Daoy (cell line): Measurements from ENCODE around the gene HIPK4. TPM values are rescaled to one million over a fixed set of nuclear protein-coding genes. Genes with fewer than 3 reads are reported as not detected.
A peak's percentile ranks its signal among the peaks of the same experiment; 100 is the strongest.

Experiments used
- DNase-seq: peaks from one replicate; pipeline ENCODE4 v3.0.0-alpha.2; 2015; ENCODE audit warnings: low read depth
- total RNA-seq: library from RNA; depleted of rRNA; stranded (reverse); fragments of >200 nt; shearing (Covaris generic); gene quantifications from 2 replicates; pipeline ENCODE4 v1.2.3, GENCODE V29; 2014

HIPK4 gene
- total RNA-seq, 1 experiment from 2014 or later: under 0.01 TPM

DNA sequence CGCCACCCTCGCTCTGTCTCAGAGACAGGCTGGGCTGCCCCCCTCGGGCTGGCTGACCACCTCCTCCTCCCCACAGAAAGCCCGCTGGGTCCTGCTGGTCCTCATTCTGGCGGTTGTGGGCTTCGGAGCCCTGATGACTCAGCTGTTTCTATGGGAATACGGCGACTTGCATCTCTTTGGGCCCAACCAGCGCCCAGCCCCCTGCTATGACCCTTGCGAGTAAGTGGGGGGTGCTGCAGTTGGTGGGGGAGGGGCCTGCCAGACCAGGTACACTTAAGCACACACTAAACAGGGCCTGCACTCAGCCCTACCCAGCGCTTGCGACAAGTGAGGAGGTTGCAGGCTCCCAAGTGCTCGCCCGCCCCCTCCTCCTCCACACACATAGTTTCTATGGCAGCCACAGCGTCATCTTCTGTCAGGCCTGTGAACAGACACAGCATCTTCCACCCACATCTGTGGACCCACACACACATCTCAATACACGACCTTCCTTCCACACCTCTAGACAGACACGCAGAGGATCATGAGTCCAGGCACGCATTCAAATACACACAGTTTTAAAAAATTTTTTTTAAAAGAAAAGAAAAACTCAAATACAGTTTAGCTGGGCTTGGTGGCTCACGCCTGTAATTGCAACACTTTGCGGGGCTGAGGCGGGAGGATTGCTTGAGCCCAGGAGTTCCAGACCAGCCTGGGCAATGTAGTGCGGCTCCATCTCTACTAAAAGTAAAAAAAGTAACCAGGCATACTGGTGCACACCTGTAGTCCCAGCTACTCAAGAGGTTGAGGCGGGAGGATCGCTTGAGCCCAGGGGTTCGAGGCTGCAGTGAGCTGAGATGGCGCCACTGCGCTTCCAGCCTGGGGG lies 23.1 kb downstream of the HIPK4 start:
- DNase-seq: no peak

DNA sequence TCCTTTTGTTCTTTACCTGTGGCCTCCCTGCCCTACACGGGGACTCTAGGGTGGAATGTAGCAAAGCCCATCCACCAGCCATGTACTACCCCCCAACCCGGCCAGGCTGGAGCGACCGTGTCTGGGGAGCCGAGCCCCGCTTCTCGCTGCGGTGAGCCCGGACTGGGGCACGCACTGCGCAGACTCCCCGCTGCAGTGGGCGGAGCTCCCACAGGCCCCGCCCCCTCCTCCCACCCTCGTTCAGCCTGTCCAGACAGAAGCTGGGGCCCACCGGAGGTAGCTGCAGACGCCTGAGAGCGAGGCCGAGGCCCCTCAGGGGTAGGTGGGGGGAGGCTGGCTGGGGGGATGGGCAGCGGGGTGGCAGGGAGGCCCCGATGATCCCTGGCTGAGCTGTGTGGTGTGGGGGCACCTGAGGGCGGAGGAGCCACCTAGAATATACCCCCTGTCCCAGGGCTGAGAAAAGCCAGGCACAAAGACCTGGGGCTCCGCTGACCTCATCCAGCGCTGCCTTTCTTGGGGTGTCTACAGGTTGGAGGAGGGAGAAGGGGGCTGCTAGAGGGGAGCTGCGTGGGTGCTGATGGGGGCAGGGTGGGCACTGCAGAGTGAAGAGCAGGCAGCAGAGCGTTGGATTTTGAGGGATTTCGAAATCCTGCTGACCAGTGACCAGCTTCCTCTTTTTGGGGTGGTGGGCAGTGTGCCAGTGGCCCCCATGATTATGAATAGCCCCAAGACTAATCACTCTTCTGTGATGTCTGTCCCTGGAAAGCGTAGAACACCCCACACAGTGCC lies 24.2 kb downstream of the HIPK4 start:
- DNase-seq: no peak

DNA sequence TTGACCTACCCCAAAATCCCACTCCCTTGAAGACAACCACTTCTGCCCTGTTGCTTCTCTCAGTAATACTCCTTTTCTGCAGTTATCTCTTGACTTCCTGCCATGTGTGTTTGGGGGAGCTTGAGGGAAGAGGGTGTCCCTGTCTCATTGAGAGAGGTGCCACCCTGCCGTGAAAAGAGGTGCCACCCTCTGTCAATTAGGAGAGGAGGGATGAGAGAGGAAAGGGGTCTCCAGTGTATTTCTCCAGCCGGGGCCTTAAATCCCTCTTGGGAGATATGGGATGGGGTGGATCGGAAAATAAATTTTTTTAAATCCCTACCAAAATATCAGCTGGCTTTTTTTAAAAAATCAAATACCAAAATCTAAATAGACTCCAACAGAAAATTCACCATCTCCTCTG lies 25.0 kb downstream of the HIPK4 start:
- DNase-seq: no peak

DNA sequence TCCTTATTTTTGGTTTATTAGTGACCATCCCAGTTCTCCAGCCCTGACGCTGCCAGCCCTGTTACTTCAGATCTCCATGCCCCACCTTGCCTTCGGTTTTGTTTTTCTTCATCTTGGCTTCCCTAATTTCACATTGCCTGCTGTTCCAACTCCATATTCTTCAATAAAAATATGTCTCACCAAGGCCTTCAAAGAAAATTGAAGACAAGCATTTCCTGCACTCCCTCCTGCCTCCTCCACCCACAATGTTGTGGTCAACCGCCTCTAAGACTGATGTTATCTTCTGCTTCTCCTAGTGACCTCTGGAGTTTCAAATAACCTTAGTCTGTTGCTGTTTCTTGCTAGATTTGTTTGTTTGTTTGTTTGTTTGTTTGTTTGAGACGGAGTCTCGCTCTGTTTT lies 26.9 kb downstream of the HIPK4 start:
- no peak for DNase-seq

DNA sequence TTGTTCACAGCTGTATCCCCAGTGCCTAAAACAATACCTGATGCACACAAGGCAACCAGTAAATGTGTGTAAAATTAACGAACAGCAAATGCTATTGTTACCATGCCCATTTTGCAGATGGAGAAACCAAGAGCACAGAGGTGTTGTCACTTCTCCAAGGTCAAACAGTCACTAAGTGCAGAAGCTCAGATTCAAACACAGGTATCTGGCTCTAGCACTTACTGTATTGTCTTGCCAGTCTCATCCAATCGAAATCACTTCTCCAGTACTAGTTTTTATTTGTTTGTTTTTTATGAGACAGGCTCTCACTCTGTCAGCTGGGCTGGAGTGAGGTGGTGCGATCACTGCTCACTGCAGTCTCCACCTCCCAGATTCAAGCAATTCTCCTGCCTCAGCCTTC lies 27.8 kb downstream of the HIPK4 start:
- DNase-seq: no peak

DNA sequence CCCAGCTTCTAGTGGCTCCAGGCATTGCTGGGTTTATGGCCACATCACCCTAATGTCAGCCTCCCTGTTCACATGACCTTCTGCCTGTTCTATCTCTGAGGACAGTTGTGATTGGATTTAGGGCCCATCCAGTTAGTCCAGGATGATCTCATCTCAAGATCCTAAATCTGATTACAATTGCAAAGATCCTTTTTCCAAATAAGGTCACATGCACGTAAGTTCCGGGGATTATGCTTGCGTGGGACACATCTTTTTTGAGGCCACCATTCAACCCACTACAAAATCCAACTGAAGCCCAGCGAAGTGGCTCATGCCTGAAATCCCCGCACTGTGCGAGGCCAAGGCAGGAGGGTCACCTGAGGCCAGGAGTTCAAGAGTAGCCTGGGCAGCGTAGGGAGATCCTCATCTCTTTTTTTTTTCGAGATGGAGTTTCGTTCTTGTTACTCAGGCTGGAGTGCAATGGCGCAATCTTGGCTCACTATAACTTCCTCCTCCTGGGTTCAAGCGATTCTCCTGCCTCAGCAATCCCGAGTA lies 29.2 kb downstream of the HIPK4 start:
- DNase-seq: no peak

DNA sequence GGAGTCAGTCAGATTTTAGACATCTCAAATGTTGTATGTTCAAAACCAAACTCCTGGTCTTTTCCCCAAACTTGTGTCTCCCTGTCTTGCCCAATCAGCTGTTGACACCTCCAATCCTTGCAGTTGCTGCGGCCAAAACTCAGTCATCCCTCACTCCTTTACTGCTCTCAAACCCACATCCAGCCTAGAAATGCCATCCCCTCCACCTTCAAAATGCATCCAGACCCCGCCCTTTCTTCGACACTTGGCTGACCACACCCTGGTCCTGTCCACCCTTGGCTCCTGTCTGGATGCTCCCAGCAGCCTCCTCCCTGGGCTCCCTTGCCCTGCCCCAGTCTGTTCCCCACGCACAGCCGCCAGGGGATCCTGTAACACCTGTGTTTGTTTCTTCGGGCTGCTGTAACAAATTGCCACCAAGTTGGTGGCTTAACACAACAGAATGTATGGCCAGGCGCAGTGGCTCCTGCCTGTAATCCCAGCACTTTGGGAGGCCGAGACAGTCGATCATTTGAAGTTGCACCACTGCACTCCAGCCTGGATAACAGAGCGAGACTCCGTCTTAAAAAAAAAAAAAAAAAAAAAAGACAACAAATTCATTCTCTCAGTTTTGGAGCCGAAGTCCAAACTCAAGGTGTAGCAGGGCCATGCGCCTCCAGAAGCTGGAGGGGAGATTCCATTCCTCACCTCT lies 29.8 kb downstream of the HIPK4 start:
- no peak for DNase-seq

DNA sequence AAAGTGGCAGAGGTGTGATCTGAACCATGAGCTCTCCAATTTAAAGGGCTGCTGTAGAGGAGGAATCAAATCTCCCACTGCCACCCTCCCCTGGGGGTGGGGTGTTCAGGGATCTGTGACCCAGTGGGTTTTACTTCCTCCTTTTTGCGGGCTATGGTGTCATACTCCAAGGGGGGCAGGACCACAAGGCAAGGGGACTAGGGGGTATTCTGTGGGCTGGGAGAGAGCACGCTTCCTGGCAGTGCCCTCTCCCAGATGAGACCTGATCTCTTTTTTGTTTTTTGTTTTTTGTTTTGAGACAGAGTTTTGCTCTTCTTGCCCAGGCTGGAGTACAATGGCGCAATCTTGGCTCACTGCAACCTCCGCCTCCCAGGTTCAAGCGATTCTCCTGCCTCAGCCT lies 31.2 kb downstream of the HIPK4 start:
- no peak for DNase-seq

DNA sequence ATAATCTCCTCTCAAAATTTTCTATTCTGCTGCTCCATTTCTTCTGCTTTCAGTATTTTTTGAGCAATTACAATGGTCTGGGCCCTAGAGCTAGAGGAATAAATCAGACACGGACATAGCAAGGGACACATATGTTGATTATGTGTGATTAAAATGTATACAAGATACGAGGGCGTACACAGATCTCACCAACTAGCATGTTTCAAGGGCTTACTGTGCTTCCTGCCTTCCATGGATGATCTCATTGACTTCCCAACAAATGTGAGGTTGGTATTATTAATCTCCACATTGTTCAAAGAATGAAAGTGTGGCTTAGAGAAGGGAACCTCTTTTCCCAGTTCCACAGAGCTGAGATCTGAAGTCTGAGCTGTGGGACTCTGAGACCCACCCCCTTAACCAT lies 32.3 kb downstream of the HIPK4 start:
- peak; percentile 43 for DNase-seq

DNA sequence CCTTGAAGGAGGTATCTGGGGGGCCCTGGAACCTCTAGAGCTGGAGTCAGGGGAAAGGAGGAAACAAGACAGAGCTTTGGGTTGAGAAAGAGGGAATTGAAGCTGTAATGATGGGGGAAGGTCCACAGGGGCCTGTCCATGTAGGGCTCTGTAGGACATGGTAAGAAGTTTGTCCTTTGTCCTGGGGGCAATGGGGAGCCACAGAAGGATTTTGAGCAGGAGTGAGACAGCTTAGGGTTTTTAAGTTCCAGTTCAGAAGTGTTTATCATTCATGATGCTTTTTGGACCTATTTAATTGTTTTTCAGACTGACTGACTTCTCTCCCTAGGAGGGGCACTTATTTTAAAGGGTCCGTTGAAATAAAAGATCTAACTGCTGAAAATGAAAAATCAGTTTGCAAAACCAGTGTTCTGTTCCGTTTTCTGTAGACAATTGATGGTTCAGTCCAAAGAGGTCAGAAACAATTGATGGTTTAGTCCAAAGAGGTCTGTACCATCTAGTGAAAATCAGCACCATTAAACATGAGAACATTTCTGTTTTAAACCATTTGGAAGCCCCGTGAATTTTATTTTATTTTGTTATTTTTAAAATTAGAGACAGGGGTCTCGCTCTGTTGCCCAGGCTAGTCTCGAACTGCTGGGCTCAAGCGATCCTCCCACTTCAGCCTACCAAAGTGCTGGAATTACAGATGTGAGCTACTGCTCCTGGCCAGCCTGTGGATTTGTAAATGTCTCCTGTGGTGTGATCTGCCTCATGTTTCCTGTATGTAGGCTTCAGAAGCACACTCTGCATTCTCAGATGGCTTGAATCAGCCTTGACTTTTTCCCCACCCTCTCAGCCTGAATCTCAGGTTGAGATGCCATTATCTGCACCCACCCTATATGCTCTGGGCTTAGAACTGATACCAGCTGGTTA lies 33.0 kb downstream of the HIPK4 start:
- peak; percentile 42 for DNase-seq

DNA sequence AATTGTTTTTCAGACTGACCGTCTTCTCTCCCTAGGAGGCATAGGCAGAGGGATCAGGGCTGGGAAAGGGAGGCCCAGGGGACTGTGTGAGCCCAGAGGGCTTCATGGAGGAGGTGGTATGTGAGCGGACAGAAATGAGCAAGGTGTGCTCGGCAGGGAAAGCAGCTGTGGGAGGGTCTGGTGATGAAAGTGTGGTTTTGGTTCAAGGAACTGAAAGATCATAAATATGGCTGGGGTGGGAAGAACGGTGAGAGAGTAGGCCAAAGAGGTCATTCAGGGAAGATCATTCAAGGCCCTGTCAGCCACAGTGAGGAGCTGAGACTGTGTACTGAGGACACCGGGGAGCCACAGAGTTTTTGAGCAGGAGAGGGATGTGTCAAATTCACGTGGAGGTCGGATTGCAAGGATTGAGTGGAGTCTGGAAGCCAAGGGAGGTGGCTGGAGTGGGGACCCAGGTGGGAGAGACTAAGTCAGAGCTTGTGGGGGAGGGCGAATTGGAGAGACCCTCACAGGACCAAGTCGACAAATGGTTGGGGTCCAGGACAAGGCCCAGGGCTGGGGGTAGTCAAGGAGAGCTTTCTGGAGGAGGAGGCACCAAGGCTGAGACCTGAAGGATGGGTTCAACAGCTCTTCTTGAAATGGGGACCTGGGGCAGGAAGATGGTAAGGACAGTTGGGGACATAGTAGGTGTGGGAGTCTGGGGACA lies 33.9 kb downstream of the HIPK4 start:
- no peak for DNase-seq

DNA sequence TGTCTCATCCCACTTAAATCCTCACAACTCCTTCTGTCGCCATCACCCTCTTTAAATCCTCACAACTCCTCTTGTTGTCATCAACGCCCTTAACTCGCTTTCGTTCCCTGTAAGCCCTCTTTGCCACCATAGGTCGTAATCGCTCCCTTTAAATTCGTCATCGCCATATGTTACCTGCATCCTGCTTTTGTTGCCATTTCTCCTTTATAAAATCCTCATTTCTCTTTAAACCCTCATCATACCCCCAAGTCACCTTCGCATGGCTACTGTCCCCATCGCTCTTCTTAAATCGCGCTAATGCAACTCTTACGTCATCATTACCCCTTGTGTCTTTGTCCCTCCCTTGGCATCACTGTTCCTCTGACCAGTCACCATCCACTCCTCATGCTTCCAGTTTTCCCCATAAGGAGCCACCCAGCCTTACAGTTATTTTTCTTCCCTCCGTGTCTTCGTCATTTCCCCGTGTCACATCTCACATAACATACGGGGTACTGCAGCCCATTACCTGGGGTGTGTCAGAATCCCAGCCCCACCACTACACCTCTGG lies 40.9 kb downstream of the HIPK4 start:
- peak; percentile 42 for DNase-seq

DNA sequence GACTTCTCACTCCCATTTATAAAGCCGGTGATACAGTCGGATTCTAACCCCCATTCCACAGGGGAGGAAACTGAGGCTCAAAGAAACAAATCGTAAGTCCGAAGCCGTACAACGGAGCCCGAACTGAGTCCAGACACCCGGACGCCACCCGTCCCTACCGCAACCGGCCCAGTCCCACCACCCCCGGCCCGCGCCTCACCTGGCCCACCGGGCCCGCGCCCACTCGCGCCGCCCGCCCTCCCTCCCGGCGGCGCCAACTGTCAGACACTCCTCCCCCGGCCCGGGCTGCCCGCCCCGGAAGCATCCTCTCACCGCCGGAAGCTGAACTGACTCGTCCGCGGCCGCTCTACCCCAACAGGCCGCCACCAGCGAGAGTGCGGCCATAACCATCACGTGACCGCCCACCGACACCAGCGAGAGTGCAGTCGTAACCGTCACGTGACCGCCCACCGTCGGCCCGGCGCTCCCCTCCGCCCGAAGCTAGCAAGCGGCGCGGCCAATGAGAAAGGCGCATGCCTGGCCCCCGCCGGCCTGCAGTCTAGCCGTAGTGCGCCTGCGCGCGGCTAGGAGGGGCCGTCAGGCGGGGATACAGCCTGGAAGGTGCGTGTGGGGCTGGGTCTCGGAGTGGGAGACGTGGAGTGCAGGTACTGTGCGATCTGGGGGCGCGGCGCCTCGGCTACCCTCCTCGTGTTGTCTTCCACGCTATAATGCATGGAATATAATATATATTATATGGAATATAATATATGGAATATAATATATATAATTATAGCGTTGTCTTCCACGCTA lies 41.7 kb downstream of the HIPK4 start, which contains the start of the genes C19orf47 and PLD3:
C19orf47 (minus strand) TSS at position 273 of the 789 bp plus-strand sequence. CDS start 6,540 bp downstream, outside the sequence.
PLD3 (plus strand) TSS at position 571 of the 789 bp plus-strand sequence. CDS start 17,789 bp downstream, outside the sequence.
- DNase-seq: peak; percentile 100

DNA sequence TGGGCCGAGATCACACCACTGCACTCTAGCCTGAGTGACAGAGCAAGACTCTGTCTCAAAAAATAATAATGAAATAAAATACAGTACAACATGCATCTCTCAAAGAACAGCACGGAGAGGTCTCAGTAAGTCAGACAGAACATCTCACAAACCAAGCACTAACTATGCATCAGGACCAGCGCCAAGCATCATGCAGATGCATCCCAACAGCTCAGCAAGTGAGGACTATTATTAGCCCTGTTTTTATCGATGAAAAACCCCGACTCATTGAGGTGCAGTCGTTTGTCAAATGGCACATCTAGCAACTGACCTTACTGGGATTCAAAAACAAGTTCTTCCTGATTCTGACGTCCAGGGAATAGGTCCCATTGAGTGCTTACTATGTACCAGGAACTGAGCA lies 45.6 kb downstream of the HIPK4 start:
- DNase-seq: no peak

DNA sequence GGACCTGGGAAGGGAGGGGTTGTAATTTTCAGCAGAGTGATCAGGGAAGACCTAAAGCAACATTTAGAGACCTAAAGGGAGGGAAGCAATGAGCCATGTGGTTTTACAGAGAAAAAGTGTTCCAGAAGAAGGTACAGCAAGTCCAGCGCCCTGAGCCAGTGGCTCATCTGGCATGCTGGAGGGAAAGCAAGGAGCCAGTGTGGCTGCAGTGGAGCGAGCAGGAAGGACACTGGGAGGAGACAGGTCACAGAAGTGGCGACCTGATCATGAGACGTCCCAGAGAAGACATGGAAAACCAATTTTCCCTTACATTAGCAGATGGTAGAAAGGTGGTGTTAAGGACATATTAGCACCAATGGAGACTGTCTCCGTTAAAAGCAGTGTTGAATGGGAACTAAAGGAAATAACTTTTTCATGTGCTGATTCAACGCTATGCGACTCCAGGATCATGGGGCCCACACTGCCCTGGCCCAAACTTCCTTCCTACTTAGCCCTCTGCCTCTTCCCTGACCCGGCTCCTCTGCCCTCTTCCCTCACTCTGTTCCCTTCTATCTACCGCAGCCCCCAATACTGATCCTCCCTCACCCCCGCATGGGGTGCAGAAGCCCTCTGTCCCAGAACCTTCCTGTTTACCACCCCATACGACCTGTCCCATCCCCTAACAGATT lies 47.2 kb downstream of the HIPK4 start:
- no peak for DNase-seq

DNA sequence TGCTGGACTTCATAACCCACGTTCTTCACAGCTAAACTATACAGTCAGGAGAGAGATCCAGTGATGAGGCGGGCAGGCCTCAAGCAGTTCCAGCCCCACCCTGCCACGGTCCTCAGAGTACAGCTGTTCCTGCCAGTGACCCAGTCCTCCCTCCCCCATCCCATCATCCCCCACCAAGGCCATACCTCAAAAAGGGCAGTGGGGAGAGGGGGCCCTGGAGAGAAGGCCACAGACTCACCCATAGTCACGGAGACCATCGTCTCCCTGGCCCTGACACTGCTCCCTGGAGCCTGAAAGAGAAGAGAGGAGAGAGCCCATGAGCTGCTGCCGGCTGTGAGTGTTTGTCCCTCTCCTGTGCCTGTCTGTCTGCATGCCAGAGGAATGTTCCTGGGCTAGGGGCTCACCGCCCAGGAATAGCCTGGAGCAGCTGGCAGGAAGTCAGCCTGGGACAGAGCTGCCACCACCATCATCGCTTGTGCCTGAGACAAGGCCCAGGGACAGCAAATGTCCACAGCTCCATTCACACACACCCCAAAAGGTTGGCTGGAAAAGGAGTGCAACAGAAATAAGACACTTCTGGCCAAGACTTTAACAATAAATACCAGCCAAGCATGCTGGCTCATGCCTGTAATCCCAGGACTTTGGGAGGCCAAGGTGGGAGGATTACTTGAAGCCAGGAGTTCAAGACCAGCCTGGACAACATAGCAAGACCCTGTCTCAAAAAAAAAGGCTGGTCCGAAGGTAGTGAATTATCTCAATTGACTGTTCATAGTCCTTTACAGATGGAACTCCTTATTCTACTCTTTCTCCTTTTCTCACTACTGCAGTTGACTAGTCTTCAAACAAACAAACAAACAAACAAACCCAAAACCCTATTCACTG lies 48.1 kb downstream of the HIPK4 start:
- DNase-seq: no peak

DNA sequence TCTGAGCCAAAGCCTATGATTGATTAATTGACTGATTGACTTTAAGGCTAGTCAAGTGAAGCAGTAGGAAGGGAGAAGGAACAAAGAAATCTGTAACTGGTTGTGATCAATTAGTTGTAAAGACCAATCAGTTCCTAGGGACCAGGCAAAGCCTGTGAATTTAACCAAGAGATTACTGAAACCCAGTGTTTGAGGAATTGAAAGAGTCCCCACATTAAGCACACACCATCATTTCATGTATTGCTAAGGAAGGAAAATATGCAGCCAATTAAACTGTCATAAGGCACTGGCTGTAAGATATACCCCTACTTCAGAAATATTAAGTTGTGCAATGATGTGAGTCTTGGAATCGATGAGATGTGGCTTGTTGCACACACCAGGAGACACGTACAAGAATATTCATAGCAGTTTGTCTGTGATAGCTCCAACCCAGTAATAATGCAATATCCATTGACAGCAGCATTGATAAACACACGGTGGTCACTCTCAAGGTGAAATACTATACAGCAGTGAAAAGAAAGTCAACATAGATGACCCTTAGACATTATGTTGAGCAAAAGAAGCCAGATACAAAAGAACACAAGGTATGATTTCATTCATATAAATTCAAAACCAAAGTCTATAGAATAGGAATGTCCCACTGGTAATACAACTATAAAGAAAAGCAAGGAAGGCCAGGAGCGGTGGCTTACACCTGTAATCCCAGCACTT lies 50.8 kb downstream of the HIPK4 start:
- no peak for DNase-seq
